A549 (cell line): ENCODE measurements around the gene C12orf54. TPM values are rescaled to one million over a fixed set of nuclear protein-coding genes. Genes with fewer than 3 reads are reported as not detected.
A peak's percentile ranks its signal among the peaks of the same experiment; 100 is the strongest.
"Not testable (repeated sequence)": the region's sequence is repeated elsewhere in the genome, so short reads cannot be mapped to it uniquely, and the experiment has no call there.

Source experiments
- ATAC-seq, 2 experiments: fragments of 200-7000 bp in 1 of 2; fragments of >200 bp in 1 of 2; cut with Nextera tagmentation in 1 of 2; cut with Tn5 transposase in 1 of 2; 3 replicates each; pipeline versions ENCODE4 v1.8.0 to v1.9.1; 2018 to 2020; ENCODE audit warnings: mild to moderate bottlenecking in 1 of 2, moderate library complexity in 1 of 2
- CTCF ChIA-PET: fragments of 300-600 bp; sonication (Branson Sonifier 250); formaldehyde crosslinking; extraction: SDS; loops from one replicate; lab custom pipeline; 2021; ENCODE audit warnings: antibody characterized with exemption, inconsistent platforms; lab: Yijun Ruan, JAX
- POLR2A ChIA-PET: fragments of 350-600 bp; formaldehyde crosslinking; extraction: SDS; loops from one replicate; lab custom pipeline; 2021; ENCODE audit warnings: antibody characterized with exemption, inconsistent platforms; lab: Yijun Ruan, JAX
- DNase-seq, 2 experiments: peaks; one replicate each; pipeline versions ENCODE4 v3.0.0 to v3.0.0-alpha.2; 2011 to 2016; ENCODE audit warnings: low read depth in 1 of 2, low spot score in 1 of 2
- FAIRE-seq: peaks from 2 replicates; lab custom pipeline; 2011; peaks lifted over from hg19 to GRCh38; lab: Jason Lieb, UNC
- H3K27ac ChIP-seq, 2 experiments: fragments of >200 bp; sonication (Bioruptor Twin); formaldehyde crosslinking; 3 replicates each; pipeline ENCODE4 v1.5.1; 2016 to 2017
- H3K4me1 ChIP-seq: fragments of >200 bp; sonication (Bioruptor Twin); formaldehyde crosslinking; 3 replicates; pipeline ENCODE4 v1.6.1; 2016
- H3K4me2 ChIP-seq: fragments of >200 bp; sonication (Bioruptor Twin); formaldehyde crosslinking; 3 replicates; pipeline ENCODE4 v1.6.1; 2016
- H3K4me3 ChIP-seq: fragments of >200 bp; sonication (Bioruptor Twin); formaldehyde crosslinking; 3 replicates; pipeline ENCODE4 v1.5.1; 2016
- H3K9me3 ChIP-seq: fragments of >200 bp; sonication (Bioruptor Twin); formaldehyde crosslinking; 3 replicates; pipeline ENCODE4 v1.6.1; 2016
- CBX8 ChIP-seq: fragments of 200-600 bp; sonication (generic); IDR thresholded peaks from 2 replicates; pipeline ENCODE4 v1.6.1; 2016
- CHD2 ChIP-seq: fragments of 150-350 bp; IDR thresholded peaks from 2 replicates; pipeline ENCODE4 v1.6.1; 2014; ENCODE audit warnings: low read length; ENCODE audit not compliant: partially characterized antibody
- CHD4 ChIP-seq: fragments of 200-600 bp; sonication (generic); IDR thresholded peaks from 2 replicates; pipeline ENCODE4 v1.6.1; 2016; ENCODE audit warnings: antibody characterized with exemption, mild to moderate bottlenecking, borderline replicate concordance
- ESRRA ChIP-seq: fragments of 150-350 bp; IDR thresholded peaks from 2 replicates; pipeline ENCODE4 v1.6.1; 2014; ENCODE audit warnings: mild to moderate bottlenecking, low read length, borderline replicate concordance
- FOSB ChIP-seq: fragments of 250-450 bp; sonication (Bioruptor Pico); IDR thresholded peaks from 2 replicates; pipeline ENCODE4 v1.5.0; 2020; ENCODE audit warnings: mild to moderate bottlenecking, moderate library complexity
- FOXS1 ChIP-seq: fragments of 250-450 bp; sonication (Bioruptor Pico); IDR thresholded peaks from 2 replicates; pipeline ENCODE4 v1.5.0; 2020; ENCODE audit warnings: mild to moderate bottlenecking, moderate library complexity
- HDAC2 ChIP-seq: fragments of 200-600 bp; sonication (generic); IDR thresholded peaks from 2 replicates; pipeline ENCODE4 v1.6.1; 2016
- HOXB5 ChIP-seq: fragments of 250-450 bp; sonication (Bioruptor Pico); IDR thresholded peaks from 2 replicates; pipeline ENCODE4 v1.5.0; 2020; ENCODE audit warnings: mild to moderate bottlenecking, moderate library complexity
- JUN ChIP-seq, 2 experiments: fragments of >200 bp; sonication (Bioruptor Twin); formaldehyde crosslinking; IDR thresholded peaks; 2 replicates in 1 of 2; 3 replicates in 1 of 2; pipeline ENCODE4 v1.6.1; 2016 to 2017
- KDM1A ChIP-seq: fragments of 200-600 bp; sonication (generic); IDR thresholded peaks from 2 replicates; pipeline ENCODE4 v1.6.1; 2016; ENCODE audit warnings: low read depth, mild to moderate bottlenecking
- KDM5A ChIP-seq: fragments of 200-600 bp; sonication (generic); IDR thresholded peaks from 2 replicates; pipeline ENCODE4 v1.6.1; 2016; ENCODE audit warnings: antibody characterized with exemption, mild to moderate bottlenecking
- MAZ ChIP-seq: fragments of 150-350 bp; IDR thresholded peaks from 2 replicates; pipeline ENCODE4 v1.6.1; 2014; ENCODE audit warnings: antibody characterized with exemption, low read depth, low read length, borderline replicate concordance
- PHF8 ChIP-seq: fragments of 200-600 bp; sonication (generic); IDR thresholded peaks from 2 replicates; pipeline ENCODE4 v1.6.1; 2016; ENCODE audit warnings: low read depth, mild to moderate bottlenecking, antibody characterized with exemption, moderate library complexity, borderline replicate concordance
- POLR2AphosphoS2 ChIP-seq: conservative IDR thresholded peaks from 2 replicates; pipeline ENCODE4 v1.6.1; 2012; ENCODE audit warnings: low read length, improper control_type of control experiment, inconsistent platforms
- RARB ChIP-seq: fragments of 250-450 bp; sonication (Bioruptor Pico); IDR thresholded peaks from 2 replicates; pipeline ENCODE4 v1.8.0; 2021; ENCODE audit warnings: mild to moderate bottlenecking, moderate library complexity
- RNF2 ChIP-seq: fragments of 200-600 bp; sonication (generic); IDR thresholded peaks from 2 replicates; pipeline ENCODE4 v1.6.1; 2016; ENCODE audit warnings: low read depth, mild to moderate bottlenecking, antibody characterized with exemption, moderate library complexity, borderline replicate concordance
- SREBF2 ChIP-seq: fragments of 450-650 bp; IDR thresholded peaks from 2 replicates; pipeline ENCODE4 v1.6.1; 2014; ENCODE audit warnings: mild to moderate bottlenecking, moderate library complexity
- TFCP2L1 ChIP-seq: fragments of 250-450 bp; sonication (Bioruptor Pico); IDR thresholded peaks from 2 replicates; pipeline ENCODE4 v1.5.0; 2021; ENCODE audit warnings: mild to moderate bottlenecking
- USF2 ChIP-seq: fragments of 450-650 bp; IDR thresholded peaks from 2 replicates; pipeline ENCODE4 v1.6.1; 2014; ENCODE audit warnings: antibody characterized with exemption
- WGBS: methylation state at CpG from one replicate; pipeline ENCODE4 v1.1.6; 2017; ENCODE audit errors: missing lambda C conversion rate; 5-methylcytosine and 5-hydroxymethylcytosine counted together
- polyA plus RNA-seq, 4 experiments: library from polyadenylated mRNA; depleted of rRNA in 3 of 4; stranded (reverse); fragments of >200 nt; fragmentation: RNase III in 1 of 4; extraction: RNeasy Plus Mini Kit Qiagen cat#74134 plus additional on column Dnase treatment in 1 of 4; gene quantifications; 2 replicates in 3 of 4; 3 replicates in 1 of 4; pipeline ENCODE4 v1.2.3, GENCODE V29; 2011 to 2017
- TF ChIP-seq, protein P1 (sequence below): fragments of 150-350 bp; IDR thresholded peaks from 2 replicates; pipeline ENCODE4 v1.6.1; 2014; ENCODE audit warnings: low read depth, mild to moderate bottlenecking, low read length
- TF ChIP-seq, protein P2 (sequence below): fragments of 200-600 bp; sonication (generic); IDR thresholded peaks from 2 replicates; pipeline ENCODE4 v1.6.1; 2016; ENCODE audit warnings: antibody characterized with exemption, mild to moderate bottlenecking, moderate library complexity
- TF ChIP-seq, protein P3 (sequence below): IDR thresholded peaks from 2 replicates; pipeline ENCODE4 v1.6.1; 2012

C12orf54 gene
- polyA plus RNA-seq, 2 of the 4 experiments (the other 2 are of a cell fraction), result not detected

GRCh38 chr12:48455116-48455515 is 27.2 kb upstream of the C12orf54 start:
- DNase-seq (no peak), ATAC-seq (no peak), FAIRE-seq (no peak)
- H3K4me2 ChIP-seq, result no peak overlapping the region
- WGBS, result 3% methylated on average over 2 of the region's 2 CpGs
- H3K27ac ChIP-seq, result no peak overlapping the region
- POLR2A ChIA-PET, result no interaction called here
- TF ChIP-seq PHF8, result no peak
- peak; percentile 46; the same call in 1 of the 2 replicates for TF ChIP-seq KDM1A
- H3K9me3 ChIP-seq, result no peaks in the 10 kb centered on the region
- H3K4me1 ChIP-seq, result no peaks in the 10 kb centered on the region
- no peak overlapping the region for H3K4me3 ChIP-seq
- CTCF ChIA-PET, result interaction anchor here (1.1 to 2.6 kb wide), 5 partner anchors 9 to 258 kb away, joined by 3 to 8 read pairs (median 5); no protein-coding TSS in a partner anchor

GRCh38 chr12:48459259-48459658 is 23.0 kb upstream of the C12orf54 start:
- POLR2A ChIA-PET, result no interaction called here
- ATAC-seq (no peak), FAIRE-seq (no peak), DNase-seq (no peak)
- no peak overlapping the region for H3K4me3 ChIP-seq
- CTCF ChIA-PET, result interaction anchor here (1.8 kb wide), 1 partner anchor 159 kb away, joined by 5 read pairs; no protein-coding TSS in a partner anchor
- TF ChIP-seq KDM5A (no peak), RNF2 (no peak), HDAC2 (no peak), JUN (IDR thresholded peaks at IDR 0.05) (no peak), CBX8 (no peak), MAZ (no peak), USF2 (no peak)
- H3K27ac ChIP-seq, result no peak overlapping the region
- 23% methylated on average over 6 of the region's 6 CpGs for WGBS
- H3K4me2 ChIP-seq, result no peak overlapping the region
- H3K4me1 ChIP-seq, result no peaks in the 10 kb centered on the region
- H3K9me3 ChIP-seq, result no peaks in the 10 kb centered on the region

GRCh38 chr12:48469027-48469426 is 13.3 kb upstream of the C12orf54 start:
- peaks cover 18% of the 10 kb centered on the region for H3K9me3 ChIP-seq
- 26% methylated on average over 9 of the region's 9 CpGs for WGBS
- H3K4me3 ChIP-seq, H3K27ac ChIP-seq, FAIRE-seq, CTCF ChIA-PET, H3K4me1 ChIP-seq, POLR2A ChIA-PET, DNase-seq, ATAC-seq, H3K4me2 ChIP-seq: not testable (repeated sequence)

DNA sequence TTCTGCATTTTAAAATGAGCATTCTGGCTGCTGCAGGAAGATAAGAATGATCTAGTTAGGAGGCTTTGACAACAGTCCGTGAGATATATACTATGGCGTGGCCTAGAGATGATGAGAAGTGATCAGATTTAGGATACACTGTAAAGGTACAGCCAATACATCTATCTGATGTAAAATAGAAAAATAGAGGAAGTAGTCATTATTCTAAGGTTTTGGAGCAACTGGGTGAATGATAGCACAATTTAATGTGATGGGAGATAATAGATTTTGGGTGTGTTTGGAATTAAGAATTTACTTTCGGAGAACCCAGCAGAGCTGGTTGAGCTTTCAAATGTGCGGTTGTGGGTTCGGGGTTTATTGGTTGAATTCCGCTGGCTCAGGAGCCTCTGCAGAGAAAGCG is 10.0 kb upstream of the C12orf54 start, which contains the start of gene ANP32D:
TSS of gene ANP32D (plus strand) at position 301 of the 400 bp plus-strand sequence. CDS start 106 bp downstream, outside the sequence.
- peak; percentile 36 for FAIRE-seq
- ChIA-PET POLR2A (no interaction called here), CTCF (no interaction called here)

More for the DNA sequence above, 10.0 kb upstream of the C12orf54 start, which contains the start of gene ANP32D:
- ATAC-seq (no peak), DNase-seq (no peak)
- H3K4me1 ChIP-seq, result no peaks in the 10 kb centered on the region
- WGBS, result 48% methylated on average over 7 of the region's 7 CpGs
- H3K27ac ChIP-seq, result no peak within 1 kb of the TSS
- H3K9me3 ChIP-seq, result peaks cover 21% of the 10 kb centered on the region
- no peak within 1 kb of the TSS for H3K4me2 ChIP-seq
- TF ChIP-seq SREBF2, result no peak
- no peak for TF ChIP-seq FOSB (CRISPR knock-in tag)
- TF ChIP-seq TFCP2L1 (CRISPR knock-in tag), result no peak
- no peak for TF ChIP-seq FOXS1 (CRISPR knock-in tag)
- TF ChIP-seq HOXB5, result no peak
- TF ChIP-seq, protein P1, sequence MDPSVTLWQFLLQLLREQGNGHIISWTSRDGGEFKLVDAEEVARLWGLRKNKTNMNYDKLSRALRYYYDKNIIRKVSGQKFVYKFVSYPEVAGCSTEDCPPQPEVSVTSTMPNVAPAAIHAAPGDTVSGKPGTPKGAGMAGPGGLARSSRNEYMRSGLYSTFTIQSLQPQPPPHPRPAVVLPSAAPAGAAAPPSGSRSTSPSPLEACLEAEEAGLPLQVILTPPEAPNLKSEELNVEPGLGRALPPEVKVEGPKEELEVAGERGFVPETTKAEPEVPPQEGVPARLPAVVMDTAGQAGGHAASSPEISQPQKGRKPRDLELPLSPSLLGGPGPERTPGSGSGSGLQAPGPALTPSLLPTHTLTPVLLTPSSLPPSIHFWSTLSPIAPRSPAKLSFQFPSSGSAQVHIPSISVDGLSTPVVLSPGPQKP, result no peak
- TF ChIP-seq RARB (CRISPR knock-in tag), result no peak
- TF ChIP-seq, protein P2, sequence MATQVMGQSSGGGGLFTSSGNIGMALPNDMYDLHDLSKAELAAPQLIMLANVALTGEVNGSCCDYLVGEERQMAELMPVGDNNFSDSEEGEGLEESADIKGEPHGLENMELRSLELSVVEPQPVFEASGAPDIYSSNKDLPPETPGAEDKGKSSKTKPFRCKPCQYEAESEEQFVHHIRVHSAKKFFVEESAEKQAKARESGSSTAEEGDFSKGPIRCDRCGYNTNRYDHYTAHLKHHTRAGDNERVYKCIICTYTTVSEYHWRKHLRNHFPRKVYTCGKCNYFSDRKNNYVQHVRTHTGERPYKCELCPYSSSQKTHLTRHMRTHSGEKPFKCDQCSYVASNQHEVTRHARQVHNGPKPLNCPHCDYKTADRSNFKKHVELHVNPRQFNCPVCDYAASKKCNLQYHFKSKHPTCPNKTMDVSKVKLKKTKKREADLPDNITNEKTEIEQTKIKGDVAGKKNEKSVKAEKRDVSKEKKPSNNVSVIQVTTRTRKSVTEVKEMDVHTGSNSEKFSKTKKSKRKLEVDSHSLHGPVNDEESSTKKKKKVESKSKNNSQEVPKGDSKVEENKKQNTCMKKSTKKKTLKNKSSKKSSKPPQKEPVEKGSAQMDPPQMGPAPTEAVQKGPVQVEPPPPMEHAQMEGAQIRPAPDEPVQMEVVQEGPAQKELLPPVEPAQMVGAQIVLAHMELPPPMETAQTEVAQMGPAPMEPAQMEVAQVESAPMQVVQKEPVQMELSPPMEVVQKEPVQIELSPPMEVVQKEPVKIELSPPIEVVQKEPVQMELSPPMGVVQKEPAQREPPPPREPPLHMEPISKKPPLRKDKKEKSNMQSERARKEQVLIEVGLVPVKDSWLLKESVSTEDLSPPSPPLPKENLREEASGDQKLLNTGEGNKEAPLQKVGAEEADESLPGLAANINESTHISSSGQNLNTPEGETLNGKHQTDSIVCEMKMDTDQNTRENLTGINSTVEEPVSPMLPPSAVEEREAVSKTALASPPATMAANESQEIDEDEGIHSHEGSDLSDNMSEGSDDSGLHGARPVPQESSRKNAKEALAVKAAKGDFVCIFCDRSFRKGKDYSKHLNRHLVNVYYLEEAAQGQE, result no peak
- TF ChIP-seq CHD2, result no peak
- TF ChIP-seq CHD4, result no peak
- TF ChIP-seq POLR2AphosphoS2, result no peak
- TF ChIP-seq CBX8, result no peak
- TF ChIP-seq, protein P3, sequence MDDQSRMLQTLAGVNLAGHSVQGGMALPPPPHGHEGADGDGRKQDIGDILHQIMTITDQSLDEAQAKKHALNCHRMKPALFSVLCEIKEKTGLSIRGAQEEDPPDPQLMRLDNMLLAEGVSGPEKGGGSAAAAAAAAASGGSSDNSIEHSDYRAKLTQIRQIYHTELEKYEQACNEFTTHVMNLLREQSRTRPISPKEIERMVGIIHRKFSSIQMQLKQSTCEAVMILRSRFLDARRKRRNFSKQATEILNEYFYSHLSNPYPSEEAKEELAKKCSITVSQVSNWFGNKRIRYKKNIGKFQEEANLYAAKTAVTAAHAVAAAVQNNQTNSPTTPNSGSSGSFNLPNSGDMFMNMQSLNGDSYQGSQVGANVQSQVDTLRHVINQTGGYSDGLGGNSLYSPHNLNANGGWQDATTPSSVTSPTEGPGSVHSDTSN, result no peak
- TF ChIP-seq ESRRA, result no peak
- TF ChIP-seq RNF2, result no peak
- H3K4me3 ChIP-seq, result no peak within 1 kb of the TSS
